ENCODE results near the gene EBF3. TPM values are rescaled to one million over a fixed set of nuclear protein-coding genes. Genes with fewer than 3 reads are reported as not detected.

Gene EBF3
- total RNA-seq, 1 donor from 2014 or later, result 1.2 TPM

- DNase-seq (ENCODE audit: low spot score in 2 of 2, unreplicated experiment in 2 of 2), result no peak
- Mint-ChIP-seq H3K27me3 (ENCODE audit: low read depth) (no peaks in the 10 kb centered on the region), H3K27ac (no peak overlapping the region), H3K9me3 (no peaks in the 10 kb centered on the region), H3K4me1 (peaks cover 14% of the 10 kb centered on the region), H3K4me3 (no peak overlapping the region), H3K36me3 (no peaks in the 10 kb centered on the region)
- no peak for TF ChIP-seq CTCF (IDR thresholded peaks at IDR 0.05; ENCODE audit: unreplicated experiment)
Measured at GRCh38 chr10:129914153-129914855, 49.8 kb downstream of the EBF3 start.

- no peaks in the 10 kb centered on the region for H3K9me3 Mint-ChIP-seq
- no peak overlapping the region for H3K4me3 Mint-ChIP-seq
- H3K36me3 Mint-ChIP-seq, result no peaks in the 10 kb centered on the region
- H3K27ac Mint-ChIP-seq, result peak overlapping the region; percentile 5
- H3K27me3 Mint-ChIP-seq (ENCODE audit: low read depth), result peaks cover 4% of the 10 kb centered on the region
- TF ChIP-seq CTCF (IDR thresholded peaks at IDR 0.05; ENCODE audit: unreplicated experiment), result no peak
- no peak for DNase-seq (ENCODE audit: low spot score in 2 of 2, unreplicated experiment in 2 of 2)
- peaks cover 14% of the 10 kb centered on the region for H3K4me1 Mint-ChIP-seq
Measured at GRCh38 chr10:129912986-129913695, 50.9 kb downstream of the EBF3 start.

- H3K36me3 Mint-ChIP-seq, result no peaks in the 10 kb centered on the region
- no peak for DNase-seq (ENCODE audit: low spot score in 2 of 2, unreplicated experiment in 2 of 2)
- H3K4me1 Mint-ChIP-seq, result peaks cover 14% of the 10 kb centered on the region
- H3K4me3 Mint-ChIP-seq, result no peak overlapping the region
- H3K9me3 Mint-ChIP-seq, result no peaks in the 10 kb centered on the region
- peaks cover 6% of the 10 kb centered on the region for H3K27me3 Mint-ChIP-seq (ENCODE audit: low read depth)
- H3K27ac Mint-ChIP-seq, result peak overlapping the region; percentile 39
- TF ChIP-seq CTCF (IDR thresholded peaks at IDR 0.05; ENCODE audit: unreplicated experiment), result no peak
Measured at GRCh38 chr10:129912166-129912917, 51.7 kb downstream of the EBF3 start.

DNA sequence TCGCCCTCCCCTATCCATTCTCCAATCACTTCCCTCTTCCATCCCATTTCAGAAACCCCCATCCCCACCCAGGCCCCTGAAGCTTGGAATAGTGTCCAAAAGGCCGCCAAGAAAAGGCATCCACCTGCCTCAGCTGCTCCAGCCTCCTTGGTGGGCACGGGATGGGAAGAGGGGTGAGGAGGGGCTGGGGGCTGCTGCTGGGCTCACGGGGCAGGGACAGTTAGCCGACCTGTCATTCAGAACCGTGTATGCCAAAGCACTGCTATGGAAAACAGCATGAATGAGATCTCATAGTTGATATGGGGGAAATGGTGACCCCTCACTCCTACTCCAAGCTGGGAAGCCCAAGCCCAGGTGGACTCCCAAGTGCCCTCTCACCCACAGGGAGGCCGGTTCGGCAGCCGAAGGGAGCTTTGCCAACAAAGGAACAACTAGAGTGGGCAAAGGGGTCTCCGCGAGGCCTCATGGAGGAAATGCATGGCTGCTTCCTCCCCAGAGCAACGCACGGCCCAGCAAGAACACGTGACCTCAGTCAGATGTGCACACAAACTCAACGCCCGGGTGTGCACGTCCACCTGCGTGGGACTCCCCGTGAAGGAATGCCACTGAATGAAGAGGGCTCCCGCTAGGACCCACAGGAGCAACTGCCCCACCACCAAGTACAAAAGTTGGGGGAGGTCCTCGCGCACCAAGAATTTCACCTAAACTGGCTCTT is 52.5 kb downstream of the EBF3 start:
- Mint-ChIP-seq H3K4me1 (peaks cover 14% of the 10 kb centered on the region), H3K27me3 (ENCODE audit: low read depth) (peaks cover 6% of the 10 kb centered on the region)

More for the DNA sequence above, 52.5 kb downstream of the EBF3 start:
- H3K9me3 Mint-ChIP-seq, result no peaks in the 10 kb centered on the region
- no peak for TF ChIP-seq CTCF (IDR thresholded peaks at IDR 0.05; ENCODE audit: unreplicated experiment)
- H3K27ac Mint-ChIP-seq, result no peak overlapping the region
- no peaks in the 10 kb centered on the region for H3K36me3 Mint-ChIP-seq
- DNase-seq (ENCODE audit: low spot score in 2 of 2, unreplicated experiment in 2 of 2), result no peak
- H3K4me3 Mint-ChIP-seq, result no peak overlapping the region
